ENCODE data around the gene ADGRB2. TPM values are rescaled to one million over a fixed set of nuclear protein-coding genes. Genes with fewer than 3 reads are reported as not detected.

Gene ADGRB2
- total RNA-seq, 1 experiment from 2014 or later = 12.3 TPM

GRCh38 chr1:31778763-31779488 lies 14.8 kb upstream of the ADGRB2 start:
- CTCF ChIA-PET = no interaction called here

GRCh38 chr1:31776516-31776915 lies 12.4 kb upstream of the ADGRB2 start:
- intact Hi-C loops (cut with micrococcal nuclease) = no loop called here

More at GRCh38 chr1:31778763-31779488, 14.8 kb upstream of the ADGRB2 start:
- Histone ChIP-seq H2AFZ (ENCODE audit: low read length) (no peak overlapping the region), H3K36me3 (ENCODE audit: low read depth, low read length) (no peaks in the 10 kb centered on the region), H3K27me3 (ENCODE audit: low read length) (no peaks in the 10 kb centered on the region), H3K27ac (ENCODE audit: low read length) (no peak overlapping the region), H3K4me3 (ENCODE audit: low read length) (no peak overlapping the region), H3K4me1 (ENCODE audit: insufficient read depth, low read length) (no peaks in the 10 kb centered on the region), H3F3A (ENCODE audit: low read length, unreplicated experiment) (no peaks in the 10 kb centered on the region), H3K9ac (ENCODE audit: low read length) (no peak overlapping the region), H3K9me3 (ENCODE audit: low read length) (no peaks in the 10 kb centered on the region), H3K79me2 (ENCODE audit: low read length) (no peaks in the 10 kb centered on the region), H4K20me1 (ENCODE audit: low read length) (no peaks in the 10 kb centered on the region), H3K9me2 (replicated peaks; ENCODE audit: low read length) (no peaks in the 10 kb centered on the region), H3K4me2 (ENCODE audit: low read length) (no peak overlapping the region)
- POLR2A ChIA-PET (ENCODE audit: unreplicated experiment) = no interaction called here
- no peak for TF ChIP-seq EZH2phosphoT487 (IDR thresholded peaks at IDR 0.05; ENCODE audit: borderline replicate concordance, low read length)
- no peak for TF ChIP-seq EZH2 (IDR thresholded peaks at IDR 0.05; ENCODE audit: low read length, unreplicated experiment)
- TF ChIP-seq CTCF (conservative IDR thresholded peaks at IDR 0.05; ENCODE audit: low read depth, low read length) = no peak
- intact Hi-C loops (cut with micrococcal nuclease) = no loop called here
- no peak for ATAC-seq
- no peak for DNase-seq
- no TSS peak for BruUV-seq (replicated peaks)

More at GRCh38 chr1:31776516-31776915, 12.4 kb upstream of the ADGRB2 start:
- ChIA-PET POLR2A (ENCODE audit: unreplicated experiment) (no interaction called here), CTCF (no interaction called here)
- Histone ChIP-seq H3K36me3 (ENCODE audit: low read depth, low read length) (no peaks in the 10 kb centered on the region), H2AFZ (ENCODE audit: low read length) (no peak overlapping the region), H4K20me1 (ENCODE audit: low read length) (no peaks in the 10 kb centered on the region), H3K4me2 (ENCODE audit: low read length) (no peak overlapping the region), H3K27ac (ENCODE audit: low read length) (no peak overlapping the region), H3K4me1 (ENCODE audit: insufficient read depth, low read length) (no peaks in the 10 kb centered on the region), H3K27me3 (ENCODE audit: low read length) (no peaks in the 10 kb centered on the region), H3F3A (ENCODE audit: low read length, unreplicated experiment) (no peaks in the 10 kb centered on the region), H3K9ac (ENCODE audit: low read length) (no peak overlapping the region), H3K9me3 (ENCODE audit: low read length) (no peaks in the 10 kb centered on the region), H3K9me2 (replicated peaks; ENCODE audit: low read length) (no peaks in the 10 kb centered on the region), H3K79me2 (ENCODE audit: low read length) (no peaks in the 10 kb centered on the region), H3K4me3 (ENCODE audit: low read length) (no peak overlapping the region)
- DNase-seq (no peak), ATAC-seq (no peak)
- no TSS peak for BruUV-seq (replicated peaks)
- no peak for TF ChIP-seq EZH2 (IDR thresholded peaks at IDR 0.05; ENCODE audit: low read length, unreplicated experiment)
- no peak for TF ChIP-seq CTCF (conservative IDR thresholded peaks at IDR 0.05; ENCODE audit: low read depth, low read length)
- TF ChIP-seq EZH2phosphoT487 (IDR thresholded peaks at IDR 0.05; ENCODE audit: borderline replicate concordance, low read length) = no peak
